Liver (tissue), 3 donors: Measurements from ENCODE around the gene ITIH6.

Experiments
- CTCF ChIP-seq: fragments of 150-350 bp; IDR thresholded peaks from 2 replicates; pipeline ENCODE4 v1.5.1; 2017; ENCODE audit warnings: improper control_type of control experiment, low read depth, low read length; ENCODE audit not compliant: missing input control
- EGR1 ChIP-seq, 2 donors: IDR thresholded peaks; 2 replicates each; pipeline ENCODE4 v1.6.1; 2016 to 2018; ENCODE audit warnings: antibody characterized with exemption in 2 of 2, low read depth in 2 of 2
- FOXA1 ChIP-seq: IDR thresholded peaks from 2 replicates; pipeline ENCODE4 v1.6.1; 2016; ENCODE audit warnings: antibody characterized with exemption
- GABPA ChIP-seq, 2 donors: IDR thresholded peaks in 1 of 2; conservative IDR thresholded peaks in 1 of 2; 2 replicates each; pipeline ENCODE4 v1.6.1; 2016; ENCODE audit warnings: antibody characterized with exemption in 2 of 2, mild to moderate bottlenecking in 1 of 2, moderate library complexity in 1 of 2
- MAX ChIP-seq: IDR thresholded peaks from 2 replicates; pipeline ENCODE4 v1.6.1; 2016; ENCODE audit warnings: antibody characterized with exemption
- RAD21 ChIP-seq, 2 donors: IDR thresholded peaks; 2 replicates each; pipeline ENCODE4 v1.6.1; 2016; ENCODE audit warnings: antibody characterized with exemption in 2 of 2, mild to moderate bottlenecking in 2 of 2
- SP1 ChIP-seq: IDR thresholded peaks from 2 replicates; pipeline ENCODE4 v1.6.1; 2018; ENCODE audit warnings: antibody characterized with exemption, mild to moderate bottlenecking
- TAF1 ChIP-seq: conservative IDR thresholded peaks from 2 replicates; pipeline ENCODE4 v1.6.1; 2016; ENCODE audit warnings: antibody characterized with exemption, mild to moderate bottlenecking
- TF ChIP-seq, protein P1 (sequence below): IDR thresholded peaks from 2 replicates; pipeline ENCODE4 v1.6.1; 2016; ENCODE audit warnings: antibody characterized with exemption
- TF ChIP-seq, protein P2 (sequence below): IDR thresholded peaks from 2 replicates; pipeline ENCODE4 v1.6.1; 2016; ENCODE audit warnings: antibody characterized with exemption
- TF ChIP-seq, protein P3 (sequence below): IDR thresholded peaks from 2 replicates; pipeline ENCODE4 v1.6.1; 2016; ENCODE audit warnings: antibody characterized with exemption, mild to moderate bottlenecking
- donor health status: healthy.
- donor health status: healthy.

DNA sequence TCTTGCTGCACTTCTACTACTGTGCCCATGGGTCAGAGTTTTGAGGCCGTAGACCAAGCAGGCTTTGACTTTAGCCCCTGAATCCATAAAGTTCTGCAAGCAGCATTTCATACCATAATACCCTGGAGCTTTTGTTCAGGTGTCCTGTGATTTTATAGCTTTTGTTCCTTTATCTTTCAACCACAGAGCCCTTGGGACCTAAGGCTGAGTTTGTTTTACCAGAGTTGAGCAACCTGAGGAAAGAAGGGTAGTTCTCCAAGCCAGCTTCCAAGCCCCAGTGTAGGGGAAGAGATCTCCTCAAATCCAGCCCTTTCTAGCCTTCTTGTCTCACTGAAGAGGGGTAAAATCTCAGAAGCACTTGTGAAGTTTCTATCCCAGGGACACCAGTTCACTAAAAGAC, 44.6 kb upstream of the ITIH6 start:
- no peak for TF ChIP-seq EGR1 (IDR thresholded peaks at IDR 0.05; ENCODE audit: low read depth in 2 of 2)
- TF ChIP-seq MAX: no peak
- no peak for TF ChIP-seq GABPA (IDR thresholded peaks at IDR 0.05 in 1 of 2, conservative IDR thresholded peaks at IDR 0.05 in 1 of 2)
- no peak for TF ChIP-seq SP1
- no peak for TF ChIP-seq CTCF
- no peak for TF ChIP-seq RAD21 (IDR thresholded peaks at IDR 0.05)
- TF ChIP-seq, protein P1, sequence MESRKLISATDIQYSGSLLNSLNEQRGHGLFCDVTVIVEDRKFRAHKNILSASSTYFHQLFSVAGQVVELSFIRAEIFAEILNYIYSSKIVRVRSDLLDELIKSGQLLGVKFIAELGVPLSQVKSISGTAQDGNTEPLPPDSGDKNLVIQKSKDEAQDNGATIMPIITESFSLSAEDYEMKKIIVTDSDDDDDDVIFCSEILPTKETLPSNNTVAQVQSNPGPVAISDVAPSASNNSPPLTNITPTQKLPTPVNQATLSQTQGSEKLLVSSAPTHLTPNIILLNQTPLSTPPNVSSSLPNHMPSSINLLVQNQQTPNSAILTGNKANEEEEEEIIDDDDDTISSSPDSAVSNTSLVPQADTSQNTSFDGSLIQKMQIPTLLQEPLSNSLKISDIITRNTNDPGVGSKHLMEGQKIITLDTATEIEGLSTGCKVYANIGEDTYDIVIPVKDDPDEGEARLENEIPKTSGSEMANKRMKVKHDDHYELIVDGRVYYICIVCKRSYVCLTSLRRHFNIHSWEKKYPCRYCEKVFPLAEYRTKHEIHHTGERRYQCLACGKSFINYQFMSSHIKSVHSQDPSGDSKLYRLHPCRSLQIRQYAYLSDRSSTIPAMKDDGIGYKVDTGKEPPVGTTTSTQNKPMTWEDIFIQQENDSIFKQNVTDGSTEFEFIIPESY: no peak
- TF ChIP-seq, protein P2, sequence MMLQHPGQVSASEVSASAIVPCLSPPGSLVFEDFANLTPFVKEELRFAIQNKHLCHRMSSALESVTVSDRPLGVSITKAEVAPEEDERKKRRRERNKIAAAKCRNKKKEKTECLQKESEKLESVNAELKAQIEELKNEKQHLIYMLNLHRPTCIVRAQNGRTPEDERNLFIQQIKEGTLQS: no peak
- TF ChIP-seq TAF1: no peak
- TF ChIP-seq, protein P3, sequence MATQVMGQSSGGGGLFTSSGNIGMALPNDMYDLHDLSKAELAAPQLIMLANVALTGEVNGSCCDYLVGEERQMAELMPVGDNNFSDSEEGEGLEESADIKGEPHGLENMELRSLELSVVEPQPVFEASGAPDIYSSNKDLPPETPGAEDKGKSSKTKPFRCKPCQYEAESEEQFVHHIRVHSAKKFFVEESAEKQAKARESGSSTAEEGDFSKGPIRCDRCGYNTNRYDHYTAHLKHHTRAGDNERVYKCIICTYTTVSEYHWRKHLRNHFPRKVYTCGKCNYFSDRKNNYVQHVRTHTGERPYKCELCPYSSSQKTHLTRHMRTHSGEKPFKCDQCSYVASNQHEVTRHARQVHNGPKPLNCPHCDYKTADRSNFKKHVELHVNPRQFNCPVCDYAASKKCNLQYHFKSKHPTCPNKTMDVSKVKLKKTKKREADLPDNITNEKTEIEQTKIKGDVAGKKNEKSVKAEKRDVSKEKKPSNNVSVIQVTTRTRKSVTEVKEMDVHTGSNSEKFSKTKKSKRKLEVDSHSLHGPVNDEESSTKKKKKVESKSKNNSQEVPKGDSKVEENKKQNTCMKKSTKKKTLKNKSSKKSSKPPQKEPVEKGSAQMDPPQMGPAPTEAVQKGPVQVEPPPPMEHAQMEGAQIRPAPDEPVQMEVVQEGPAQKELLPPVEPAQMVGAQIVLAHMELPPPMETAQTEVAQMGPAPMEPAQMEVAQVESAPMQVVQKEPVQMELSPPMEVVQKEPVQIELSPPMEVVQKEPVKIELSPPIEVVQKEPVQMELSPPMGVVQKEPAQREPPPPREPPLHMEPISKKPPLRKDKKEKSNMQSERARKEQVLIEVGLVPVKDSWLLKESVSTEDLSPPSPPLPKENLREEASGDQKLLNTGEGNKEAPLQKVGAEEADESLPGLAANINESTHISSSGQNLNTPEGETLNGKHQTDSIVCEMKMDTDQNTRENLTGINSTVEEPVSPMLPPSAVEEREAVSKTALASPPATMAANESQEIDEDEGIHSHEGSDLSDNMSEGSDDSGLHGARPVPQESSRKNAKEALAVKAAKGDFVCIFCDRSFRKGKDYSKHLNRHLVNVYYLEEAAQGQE: no peak
- no peak for TF ChIP-seq FOXA1
